ENCODE results near the gene TIE1. TPM values are rescaled to one million over a fixed set of nuclear protein-coding genes. Genes with fewer than 3 reads are reported as not detected.
A peak's percentile ranks its signal among the peaks of the same experiment; 100 is the strongest.

The TIE1 gene
- total RNA-seq, 1 experiment from 2014 or later: not detected

DNA sequence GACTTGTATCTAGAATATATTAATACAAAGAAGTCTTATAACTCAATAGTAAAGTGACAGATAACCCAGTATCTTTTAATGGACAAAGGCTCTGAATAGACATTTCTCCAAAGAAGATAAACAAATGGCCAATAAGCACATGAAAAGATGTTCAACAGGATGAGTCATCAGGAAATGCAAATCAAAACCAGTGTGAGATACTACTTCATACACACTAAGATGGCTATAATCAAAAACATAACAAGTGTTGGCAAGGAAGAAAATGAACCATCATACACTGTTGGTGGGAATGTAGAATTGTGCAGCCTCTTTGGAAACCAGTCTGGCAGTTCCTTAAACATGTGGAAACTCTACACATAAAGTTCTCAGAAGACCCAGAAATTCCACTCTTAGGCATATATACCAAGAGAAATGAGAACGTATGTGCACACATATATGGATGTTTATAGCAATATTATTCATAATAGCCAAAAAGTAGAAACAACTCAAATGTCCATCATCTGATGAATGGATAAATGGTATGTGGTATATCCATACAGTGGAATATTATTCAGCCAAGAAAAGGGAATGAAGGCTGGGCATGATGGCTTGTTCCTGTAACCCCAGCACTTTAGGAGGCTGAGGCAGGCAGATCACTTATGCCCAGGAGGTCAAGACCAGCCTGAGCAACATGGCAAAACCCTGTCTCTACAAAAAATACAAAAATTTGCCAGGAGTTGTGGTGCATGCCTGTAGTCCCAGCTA is 26.9 kb downstream of the TIE1 start:
- DNase-seq (ENCODE audit: extremely low read depth, low read depth): no peak

DNA sequence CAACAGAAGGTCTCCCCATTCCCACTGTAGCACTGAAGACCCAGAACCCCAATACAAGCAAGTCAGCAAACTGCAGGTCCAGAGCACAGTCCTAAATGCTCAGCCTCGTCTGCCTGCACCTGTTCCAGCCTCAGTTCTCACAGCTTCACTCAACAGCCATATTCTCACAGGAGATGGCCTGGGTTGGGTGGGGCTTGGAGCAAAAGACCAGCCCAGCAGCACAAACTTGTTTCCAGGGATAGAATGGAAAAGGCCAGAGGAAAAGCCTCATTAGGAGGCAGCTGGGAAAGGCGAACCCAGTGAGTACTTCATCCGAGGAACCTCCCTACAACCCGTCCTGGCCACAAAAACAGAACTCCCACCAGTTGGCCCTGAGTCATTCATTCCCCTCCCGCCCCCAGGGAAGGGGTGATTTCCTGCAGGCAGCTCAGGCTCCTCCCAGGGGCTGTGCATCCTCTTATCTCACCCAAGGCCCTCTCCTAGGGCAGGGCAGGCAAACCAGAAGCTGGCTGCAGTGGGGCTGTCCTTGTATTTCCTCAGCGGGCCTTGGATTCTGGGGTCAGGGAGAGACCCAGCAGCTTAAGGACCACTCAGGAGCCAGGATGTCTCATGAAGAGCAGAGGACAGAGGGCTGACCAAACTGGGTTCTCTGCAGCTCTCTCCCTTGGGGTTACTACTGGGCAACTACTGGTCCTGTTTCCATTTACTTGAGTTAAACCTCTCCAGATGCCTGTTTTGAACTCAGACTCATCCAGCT is 29.4 kb downstream of the TIE1 start:
- DNase-seq (ENCODE audit: extremely low read depth, low read depth): no peak

DNA sequence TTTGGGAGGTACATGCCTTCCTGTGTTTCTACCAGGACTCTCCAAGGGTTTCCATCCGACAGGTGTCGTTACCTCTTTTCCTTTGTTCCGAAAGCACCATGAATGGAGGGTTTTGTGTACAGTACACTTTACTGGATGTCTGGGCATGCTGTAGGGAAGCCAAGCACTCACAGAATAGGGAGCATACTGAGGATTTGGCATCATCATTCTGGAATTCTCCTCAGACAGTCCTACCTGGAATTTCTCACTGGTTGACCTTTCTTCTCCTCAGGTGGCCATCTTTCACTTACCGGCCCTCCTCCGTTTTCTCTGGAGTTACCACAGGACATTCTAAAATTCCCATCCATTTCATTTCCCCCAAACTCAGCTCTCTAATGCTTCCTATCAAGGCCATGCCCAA is 30.9 kb downstream of the TIE1 start:
- DNase-seq (ENCODE audit: extremely low read depth, low read depth): no peak

DNA sequence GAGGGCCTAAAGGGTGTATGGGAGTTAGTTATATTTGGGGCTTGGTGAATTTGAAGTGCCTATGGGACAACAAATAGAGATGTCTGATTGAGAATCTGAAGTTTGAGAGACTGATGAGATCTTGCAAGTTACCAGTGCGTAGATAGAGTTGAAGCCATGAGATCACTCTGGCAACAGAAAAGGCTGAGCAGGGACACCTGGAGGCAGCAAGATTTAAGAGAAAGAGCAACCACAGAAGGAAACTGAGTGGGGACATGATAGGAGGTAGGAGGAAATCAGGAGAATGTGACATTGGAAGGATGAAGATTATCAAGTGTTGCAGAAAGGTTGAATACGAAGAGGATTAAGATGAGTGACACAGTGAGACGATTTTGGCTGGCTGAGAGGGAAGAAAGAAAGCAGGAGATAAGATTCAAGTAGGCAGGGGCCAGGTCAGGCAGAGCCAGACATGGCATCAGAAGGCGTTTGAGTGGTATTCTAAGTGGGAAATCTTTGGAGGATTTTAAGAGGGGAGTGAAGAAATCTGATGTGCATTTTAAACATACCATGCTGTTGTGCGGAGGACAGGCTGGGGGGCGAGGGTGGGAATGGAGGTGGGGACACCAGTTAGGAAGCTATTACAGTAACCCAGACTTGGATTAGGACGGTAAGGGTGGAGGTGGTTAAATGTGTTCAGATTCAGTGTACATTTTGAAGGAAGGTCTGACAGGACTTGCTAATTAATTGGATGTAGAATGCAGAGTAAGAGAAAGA is 33.8 kb downstream of the TIE1 start:
- DNase-seq (ENCODE audit: extremely low read depth, low read depth): no peak

DNA sequence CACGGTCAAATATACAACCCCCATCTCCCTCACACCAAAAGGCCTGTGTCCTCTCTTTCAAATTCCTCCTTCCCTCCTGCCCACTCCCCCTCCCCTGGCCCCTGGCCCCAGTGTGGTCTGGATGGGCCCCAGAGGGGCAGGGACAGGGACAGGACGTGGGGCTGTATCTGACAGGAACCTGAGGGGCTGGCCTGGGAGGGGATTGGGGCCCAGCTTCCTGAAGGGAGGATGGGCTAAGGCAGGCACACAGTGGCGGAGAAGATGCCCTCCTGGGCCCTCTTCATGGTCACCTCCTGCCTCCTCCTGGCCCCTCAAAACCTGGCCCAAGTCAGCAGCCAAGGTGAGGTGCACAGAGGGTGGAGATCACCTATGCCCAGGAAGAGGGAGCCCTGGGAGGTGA is 36.8 kb downstream of the TIE1 start, which contains the start of gene MPL:
TSS of gene MPL (plus strand) at position 231 of the 400 bp plus-strand sequence. CDS start at position 262, 31 bp downstream.
- no peak for DNase-seq (ENCODE audit: extremely low read depth, low read depth)

- DNase-seq (ENCODE audit: extremely low read depth, low read depth): no peak
Observed at GRCh38 chr1:43338001-43338400, 37.2 kb downstream of the TIE1 start.

DNA sequence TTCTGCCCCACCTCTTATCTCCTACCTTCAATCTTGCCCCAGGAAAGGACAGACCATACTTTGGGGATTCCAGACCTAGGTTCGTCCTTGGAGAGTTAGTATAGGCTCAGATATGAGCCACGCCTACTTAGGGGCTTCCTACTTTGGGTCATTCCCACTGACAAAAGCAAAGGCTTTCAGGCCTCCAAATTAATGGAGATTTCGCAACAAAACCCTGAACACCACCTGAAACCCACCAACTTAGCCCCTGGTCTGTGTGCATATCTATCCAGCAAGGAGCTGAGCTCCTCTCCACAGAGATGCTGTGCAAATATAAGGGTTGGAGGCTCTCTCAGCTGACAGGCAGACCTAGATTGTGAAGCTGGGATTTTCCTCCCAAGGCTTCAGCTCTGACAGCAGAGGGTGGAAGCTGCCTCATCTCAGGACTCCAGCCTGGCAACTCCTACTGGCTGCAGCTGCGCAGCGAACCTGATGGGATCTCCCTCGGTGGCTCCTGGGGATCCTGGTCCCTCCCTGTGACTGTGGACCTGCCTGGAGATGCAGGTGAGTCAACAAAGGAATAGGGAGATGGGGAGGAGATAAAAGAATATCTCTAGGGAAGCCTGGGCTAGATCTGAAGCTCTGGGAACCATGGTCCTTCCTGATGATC is 38.9 kb downstream of the TIE1 start:
- DNase-seq (ENCODE audit: extremely low read depth, low read depth): no peak

- DNase-seq (ENCODE audit: extremely low read depth, low read depth): no peak
Observed at GRCh38 chr1:43340559-43340958, 39.8 kb downstream of the TIE1 start.

DNA sequence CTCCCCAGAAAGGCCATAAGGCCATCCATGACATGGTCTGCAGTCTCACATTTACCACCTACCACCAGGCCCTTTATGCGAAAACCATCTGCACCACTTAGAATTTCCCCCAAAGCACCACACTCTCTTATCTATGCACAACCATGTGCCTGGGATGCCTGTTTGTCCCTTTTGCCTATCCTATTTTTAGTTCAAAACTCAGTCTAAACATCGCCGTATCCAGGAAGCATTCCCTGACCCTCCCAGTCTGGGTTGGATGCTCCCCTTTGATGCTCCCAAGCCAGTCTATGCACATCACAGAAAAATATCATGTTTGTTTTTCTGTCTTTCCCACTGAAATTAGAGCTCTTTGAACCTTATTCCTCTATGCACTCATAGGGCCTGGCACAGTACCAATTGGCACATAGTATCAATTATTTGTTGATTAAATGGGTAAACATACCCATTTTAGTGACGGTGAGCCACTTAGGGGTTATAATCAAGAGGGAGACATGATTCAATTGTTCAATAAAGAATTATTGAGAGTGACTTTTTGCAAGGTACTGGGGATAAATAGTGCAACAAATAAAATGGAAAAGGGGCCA is 43.6 kb downstream of the TIE1 start:
- DNase-seq (ENCODE audit: extremely low read depth, low read depth): no peak

DNA sequence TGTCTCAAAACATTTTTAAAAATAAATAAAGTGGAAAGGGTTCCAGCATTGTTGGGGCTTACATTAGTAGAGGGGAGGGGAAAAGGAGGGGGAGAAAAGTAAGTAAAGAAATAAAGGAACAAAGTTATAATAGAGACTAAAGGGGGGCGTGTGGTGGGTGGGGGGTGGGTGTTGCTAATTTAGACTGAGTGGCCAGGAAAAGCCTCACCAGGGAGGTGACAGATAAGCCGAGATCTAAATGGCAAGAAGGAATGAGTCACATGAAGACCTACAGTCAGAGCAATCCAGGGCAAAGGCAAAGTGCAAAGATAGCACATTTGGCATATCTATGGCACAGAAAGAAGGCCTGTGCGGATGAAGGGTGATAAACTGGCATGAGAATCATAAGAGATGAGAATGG is 44.3 kb downstream of the TIE1 start:
- DNase-seq (ENCODE audit: extremely low read depth, low read depth): no peak

DNA sequence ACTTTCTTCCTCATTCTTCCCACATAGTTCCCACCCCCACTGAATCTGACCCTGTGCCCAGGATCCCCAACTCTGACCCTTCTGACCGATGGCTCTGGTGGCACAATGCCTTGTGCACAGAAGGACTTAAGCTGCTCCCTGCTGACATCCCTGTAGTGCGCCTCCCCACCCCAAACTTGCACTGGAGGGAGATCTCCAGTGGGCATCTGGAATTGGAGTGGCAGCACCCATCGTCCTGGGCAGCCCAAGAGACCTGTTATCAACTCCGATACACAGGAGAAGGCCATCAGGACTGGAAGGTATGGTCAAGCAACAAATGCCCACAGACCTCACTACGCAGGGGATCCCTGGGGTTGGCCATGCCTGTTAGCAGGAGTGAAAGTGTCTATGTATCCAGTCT is 45.9 kb downstream of the TIE1 start:
- no peak for DNase-seq (ENCODE audit: extremely low read depth, low read depth)

GRCh38 chr1:43348343-43348808 is 47.6 kb downstream of the TIE1 start:
- DNase-seq (ENCODE audit: extremely low read depth, low read depth): no peak

DNA sequence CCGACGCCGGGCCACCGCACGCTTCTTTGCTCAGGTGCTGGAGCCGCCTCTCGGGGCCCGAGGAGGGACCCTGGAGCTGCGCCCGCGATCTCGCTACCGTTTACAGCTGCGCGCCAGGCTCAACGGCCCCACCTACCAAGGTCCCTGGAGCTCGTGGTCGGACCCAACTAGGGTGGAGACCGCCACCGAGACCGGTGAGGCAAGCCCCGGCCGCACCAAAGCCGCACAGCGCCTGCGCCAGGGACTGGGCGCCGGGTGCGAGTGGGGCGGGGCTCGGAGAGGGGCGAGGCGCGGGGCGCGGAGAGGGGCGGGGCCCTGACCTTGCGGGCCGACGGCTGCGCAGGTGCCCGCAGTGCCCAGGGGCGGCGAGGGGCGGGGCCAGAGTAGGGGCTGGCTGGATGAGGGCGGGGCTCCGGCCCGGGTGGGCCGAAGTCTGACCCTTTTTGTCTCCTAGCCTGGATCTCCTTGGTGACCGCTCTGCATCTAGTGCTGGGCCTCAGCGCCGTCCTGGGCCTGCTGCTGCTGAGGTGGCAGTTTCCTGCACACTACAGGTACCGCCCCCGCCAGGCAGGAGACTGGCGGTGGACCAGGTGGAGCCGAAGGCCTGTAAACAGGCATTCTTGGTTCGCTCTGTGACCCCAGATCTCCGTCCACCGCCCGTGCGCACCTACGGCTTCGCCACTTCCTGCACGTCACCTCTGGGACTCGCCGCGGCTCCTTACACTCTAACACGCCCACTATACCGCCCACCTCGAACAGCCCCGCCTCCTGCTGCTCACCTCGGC is 48.2 kb downstream of the TIE1 start:
- DNase-seq (ENCODE audit: extremely low read depth, low read depth): peak; percentile 69

DNA sequence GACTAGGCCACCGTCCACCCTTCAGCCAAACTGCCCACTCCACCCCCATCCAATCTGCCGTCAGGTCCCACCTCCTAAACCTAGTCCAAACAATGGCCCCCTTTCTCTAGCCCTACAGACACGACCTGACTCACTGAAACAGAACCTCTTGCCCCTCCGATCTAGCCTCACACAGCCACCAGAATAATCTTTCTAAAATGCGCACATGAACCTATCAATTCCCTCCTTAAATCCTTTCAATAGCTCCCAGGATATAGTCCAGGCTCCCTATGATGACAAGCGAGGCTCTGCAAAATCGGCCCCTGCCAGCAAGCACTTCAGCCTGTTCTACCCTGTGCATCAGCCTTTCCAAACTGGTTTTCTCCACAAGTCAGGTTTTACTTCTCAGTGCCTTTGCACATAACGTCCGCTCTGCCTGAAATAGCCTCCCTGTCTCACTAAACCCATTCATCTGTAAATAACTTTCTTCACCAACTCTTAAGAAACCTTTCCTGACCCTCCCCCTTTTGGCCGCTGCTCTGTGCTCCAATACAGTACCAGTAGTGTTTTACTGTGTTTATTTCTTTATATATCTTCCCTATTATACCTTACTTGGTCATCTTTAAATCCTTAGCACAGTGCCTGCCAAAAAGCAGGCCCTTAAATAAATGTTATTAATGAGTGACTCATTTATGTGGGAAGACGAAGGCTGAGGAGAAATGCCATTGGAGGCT is 49.0 kb downstream of the TIE1 start:
- DNase-seq (ENCODE audit: extremely low read depth, low read depth): no peak

DNA sequence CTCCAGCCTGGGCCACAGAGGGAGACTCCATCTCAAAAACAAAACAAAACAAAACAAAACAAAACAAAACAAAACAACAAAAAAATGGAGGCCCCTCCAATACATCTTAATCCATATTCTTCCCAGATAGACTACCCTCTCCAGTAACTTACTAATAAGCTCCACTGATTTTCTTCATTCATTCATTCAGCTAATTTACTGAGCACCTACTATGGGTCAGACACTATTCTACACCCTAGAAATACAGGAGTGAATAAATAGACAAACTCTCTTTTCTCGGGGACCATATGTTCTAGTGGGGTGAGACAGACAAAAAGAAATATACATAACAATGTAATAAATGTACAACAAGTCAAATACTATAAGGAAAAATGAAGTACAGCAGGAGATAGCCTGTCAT is 50.2 kb downstream of the TIE1 start:
- no peak for DNase-seq (ENCODE audit: extremely low read depth, low read depth)

- no peak for DNase-seq (ENCODE audit: extremely low read depth, low read depth)
Observed at GRCh38 chr1:43351421-43352350, 50.9 kb downstream of the TIE1 start.

DNA sequence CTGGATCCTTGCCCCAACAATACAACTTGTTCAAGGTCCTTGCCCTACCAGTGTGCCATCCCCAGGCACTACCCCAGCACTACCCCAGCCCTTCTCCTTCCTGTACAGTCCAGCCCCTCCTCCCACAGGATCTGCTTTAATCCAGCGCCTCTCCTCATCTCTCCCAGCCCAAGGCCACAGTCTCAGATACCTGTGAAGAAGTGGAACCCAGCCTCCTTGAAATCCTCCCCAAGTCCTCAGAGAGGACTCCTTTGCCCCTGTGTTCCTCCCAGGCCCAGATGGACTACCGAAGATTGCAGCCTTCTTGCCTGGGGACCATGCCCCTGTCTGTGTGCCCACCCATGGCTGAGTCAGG is 51.5 kb downstream of the TIE1 start:
- DNase-seq (ENCODE audit: extremely low read depth, low read depth): no peak

DNA sequence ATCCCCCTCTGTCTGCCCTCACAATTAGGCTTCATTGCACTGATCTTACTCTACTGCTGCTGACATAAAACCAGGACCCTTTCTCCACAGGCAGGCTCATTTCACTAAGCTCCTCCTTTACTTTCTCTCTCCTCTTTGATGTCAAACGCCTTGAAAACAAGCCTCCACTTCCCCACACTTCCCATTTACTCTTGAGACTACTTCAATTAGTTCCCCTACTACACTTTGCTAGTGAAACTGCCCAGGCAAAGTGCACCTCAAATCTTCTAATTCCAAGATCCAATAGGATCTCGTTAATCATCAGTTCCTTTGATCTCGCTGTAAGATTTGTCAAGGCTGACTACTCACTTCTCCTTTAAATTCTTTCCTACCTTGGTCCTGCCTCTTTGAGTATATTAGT is 52.1 kb downstream of the TIE1 start:
- DNase-seq (ENCODE audit: extremely low read depth, low read depth): no peak
